Upper lobe of right lung (tissue), 1 donor: ENCODE data around the gene PSPN. TPM values are rescaled to one million over a fixed set of nuclear protein-coding genes. Genes with fewer than 3 reads are reported as not detected.

Source experiments
- ATAC-seq: fragments of 200-7000 bp; cut with Tn5 transposase; one replicate; pipeline ENCODE4 v1.9.1; 2020; ENCODE audit warnings: mild to moderate bottlenecking, moderate library complexity
- DNase-seq: peaks from one replicate; pipeline ENCODE4 v3.0.0-alpha.2; 2020
- H3K27ac ChIP-seq: fragments of 200-600 bp; one replicate; pipeline ENCODE4 v1.8.0; 2022
- H3K27me3 ChIP-seq: fragments of 200-600 bp; one replicate; pipeline ENCODE4 v1.8.0; 2022; ENCODE audit warnings: mild to moderate bottlenecking
- H3K36me3 ChIP-seq: fragments of 200-600 bp; one replicate; pipeline ENCODE4 v1.8.0; 2022
- H3K4me1 ChIP-seq: fragments of 200-600 bp; one replicate; pipeline ENCODE4 v1.8.0; 2022
- H3K4me3 ChIP-seq: fragments of 200-600 bp; one replicate; pipeline ENCODE4 v1.8.0; 2022; ENCODE audit warnings: mild to moderate bottlenecking
- H3K9me3 ChIP-seq: fragments of 200-600 bp; one replicate; pipeline ENCODE4 v1.8.0; 2022
- intact Hi-C: fragments of 100-400 bp; cut with DNase I; formaldehyde crosslinking; loops from one replicate; pipeline ENCODE4 v1.11.0; 2022
- total RNA-seq: library from RNA; stranded (reverse); fragmentation: NEBNext Ultra II Directional; extraction: Animal tissue kit (Norgen Biotek cat#: 25700); gene quantifications from one replicate; pipeline ENCODE4 v1.2.1, GENCODE V29; 2021
- TF ChIP-seq, protein P1 (sequence below): fragments of 200-600 bp; IDR thresholded peaks from one replicate; pipeline ENCODE4 v1.8.0; 2022; ENCODE audit warnings: antibody characterized with exemption
- donor health status: DM: no; HTN: yes; CAD: no; lungs with severe emphysema.

The PSPN gene
- total RNA-seq, 1 donor from 2014 or later, result 1.7 TPM

GRCh38 chr19:6378041-6378440 is 2.3 kb upstream of the PSPN start:
- H3K4me3 ChIP-seq, result no peak overlapping the region
- H3K27ac ChIP-seq, result no peak overlapping the region
- no peaks in the 10 kb centered on the region for H3K27me3 ChIP-seq
- TF ChIP-seq, protein P1, sequence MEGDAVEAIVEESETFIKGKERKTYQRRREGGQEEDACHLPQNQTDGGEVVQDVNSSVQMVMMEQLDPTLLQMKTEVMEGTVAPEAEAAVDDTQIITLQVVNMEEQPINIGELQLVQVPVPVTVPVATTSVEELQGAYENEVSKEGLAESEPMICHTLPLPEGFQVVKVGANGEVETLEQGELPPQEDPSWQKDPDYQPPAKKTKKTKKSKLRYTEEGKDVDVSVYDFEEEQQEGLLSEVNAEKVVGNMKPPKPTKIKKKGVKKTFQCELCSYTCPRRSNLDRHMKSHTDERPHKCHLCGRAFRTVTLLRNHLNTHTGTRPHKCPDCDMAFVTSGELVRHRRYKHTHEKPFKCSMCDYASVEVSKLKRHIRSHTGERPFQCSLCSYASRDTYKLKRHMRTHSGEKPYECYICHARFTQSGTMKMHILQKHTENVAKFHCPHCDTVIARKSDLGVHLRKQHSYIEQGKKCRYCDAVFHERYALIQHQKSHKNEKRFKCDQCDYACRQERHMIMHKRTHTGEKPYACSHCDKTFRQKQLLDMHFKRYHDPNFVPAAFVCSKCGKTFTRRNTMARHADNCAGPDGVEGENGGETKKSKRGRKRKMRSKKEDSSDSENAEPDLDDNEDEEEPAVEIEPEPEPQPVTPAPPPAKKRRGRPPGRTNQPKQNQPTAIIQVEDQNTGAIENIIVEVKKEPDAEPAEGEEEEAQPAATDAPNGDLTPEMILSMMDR, result no peak
- no peaks in the 10 kb centered on the region for H3K4me1 ChIP-seq
- H3K36me3 ChIP-seq, result peaks cover 36% of the 10 kb centered on the region
- no peak for ATAC-seq
- DNase-seq, result no peak
- intact Hi-C loops, result no loop called here
- H3K9me3 ChIP-seq, result no peaks in the 10 kb centered on the region

GRCh38 chr19:6376512-6377190 is 918 bp upstream of the PSPN start:
- Histone ChIP-seq H3K4me3 (no peak overlapping the region), H3K36me3 (peaks cover 22% of the 10 kb centered on the region), H3K27me3 (no peaks in the 10 kb centered on the region), H3K27ac (no peak overlapping the region), H3K4me1 (no peaks in the 10 kb centered on the region), H3K9me3 (no peaks in the 10 kb centered on the region)
- DNase-seq (no peak), ATAC-seq (no peak)
- TF ChIP-seq, protein P1, result no peak
- intact Hi-C loops, result no loop called here

DNA sequence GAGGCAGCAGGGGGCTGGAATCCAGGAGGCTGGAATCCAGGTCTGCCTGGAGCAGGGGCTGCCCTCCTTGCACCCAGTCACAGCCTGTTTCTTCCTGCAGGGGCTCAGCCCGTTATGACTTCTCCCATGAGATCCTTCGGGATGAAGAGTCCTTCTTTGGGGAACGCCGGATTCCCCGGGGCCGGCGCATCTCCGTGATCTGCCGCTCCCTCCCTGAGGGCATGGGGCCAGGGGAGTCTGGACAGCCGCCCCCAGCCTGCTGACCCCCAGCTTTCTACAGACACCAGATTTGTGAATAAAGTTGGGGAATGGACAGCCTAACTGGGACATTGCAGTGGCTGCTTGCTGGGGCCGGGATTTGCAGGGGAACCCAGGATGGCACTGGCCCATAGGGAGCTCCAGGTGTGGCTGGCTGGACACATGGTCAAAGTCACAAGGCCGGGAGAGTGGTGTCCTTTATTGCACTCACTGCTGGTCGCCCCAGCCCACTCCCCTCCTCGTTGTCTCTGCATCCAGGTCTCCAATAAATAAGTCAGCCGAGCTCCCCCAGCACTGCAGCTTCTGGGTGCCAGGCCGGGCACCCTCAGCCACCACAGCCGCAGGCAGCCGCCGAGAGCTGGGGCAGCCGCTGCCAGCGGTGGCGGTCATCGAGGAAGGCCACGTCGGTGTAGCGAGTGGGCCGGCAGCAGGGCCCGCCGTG is 872 bp downstream of the PSPN start:
- ATAC-seq (no peak), DNase-seq (no peak)
- TF ChIP-seq, protein P1, result no peak
- no peaks in the 10 kb centered on the region for H3K4me1 ChIP-seq
- no peaks in the 10 kb centered on the region for H3K9me3 ChIP-seq
- no peak overlapping the region for H3K4me3 ChIP-seq
- peaks cover 4% of the 10 kb centered on the region for H3K36me3 ChIP-seq
- intact Hi-C loops, result no loop called here
- no peak overlapping the region for H3K27ac ChIP-seq
- H3K27me3 ChIP-seq, result no peaks in the 10 kb centered on the region

DNA sequence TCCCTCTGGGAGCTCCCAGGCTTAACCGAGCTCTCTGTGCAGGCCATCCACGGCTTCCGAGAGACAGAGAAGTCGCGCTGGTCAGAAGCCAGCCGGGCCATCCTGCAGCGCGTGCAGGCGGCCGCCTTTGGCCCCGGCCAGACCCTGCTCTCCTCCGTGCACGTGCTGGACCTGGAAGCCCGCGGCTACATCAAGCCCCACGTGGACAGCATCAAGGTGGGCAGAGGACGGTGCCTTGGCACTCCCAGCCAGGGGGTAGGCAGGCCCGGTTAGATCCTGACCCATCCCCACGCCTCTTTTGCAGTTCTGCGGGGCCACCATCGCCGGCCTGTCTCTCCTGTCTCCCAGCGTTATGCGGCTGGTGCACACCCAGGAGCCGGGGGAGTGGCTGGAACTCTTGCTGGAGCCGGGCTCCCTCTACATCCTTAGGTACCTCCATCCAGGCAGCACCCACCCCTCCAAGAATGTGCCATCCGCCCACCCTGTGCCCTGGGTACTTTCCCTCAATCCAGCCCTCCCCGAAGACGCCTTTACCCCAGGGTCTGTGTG is 1.5 kb downstream of the PSPN start:
- peak overlapping the region; percentile 86 for H3K4me3 ChIP-seq
- H3K36me3 ChIP-seq, result peaks cover 2% of the 10 kb centered on the region
- TF ChIP-seq, protein P1, result no peak
- H3K9me3 ChIP-seq, result no peaks in the 10 kb centered on the region
- no peak for ATAC-seq
- no peak overlapping the region for H3K27ac ChIP-seq
- DNase-seq, result no peak
- H3K27me3 ChIP-seq, result no peaks in the 10 kb centered on the region
- H3K4me1 ChIP-seq, result no peaks in the 10 kb centered on the region
- intact Hi-C loops, result no loop called here

GRCh38 chr19:6373813-6374108 is 2.0 kb downstream of the PSPN start:
- Histone ChIP-seq H3K36me3 (peaks cover 7% of the 10 kb centered on the region), H3K4me3 (peak overlapping the region; percentile 86), H3K27me3 (no peaks in the 10 kb centered on the region), H3K9me3 (no peaks in the 10 kb centered on the region), H3K4me1 (no peaks in the 10 kb centered on the region), H3K27ac (no peak overlapping the region)
- no peak for ATAC-seq
- TF ChIP-seq, protein P1, result no peak
- no peak for DNase-seq
- intact Hi-C loops, result no loop called here
